ENCODE data around the gene ENTR1.

Gene ENTR1

GRCh38 chr9:136410500-136411287, at the start of gene ENTR1, which contains the start of gene PMPCA:
Gene ENTR1 (minus strand): TSS chr9:136410614. CDS start chr9:136410397, 217 bp downstream.
Gene PMPCA (plus strand): TSS chr9:136410658. CDS start chr9:136410669, 11 bp downstream.
- peak; percentile 98 for DNase-seq (ENCODE audit: low spot score)

GRCh38 chr9:136459425-136459824, 49.0 kb upstream of the ENTR1 start:
- DNase-seq (ENCODE audit: low spot score): no peak

- no peak for DNase-seq (ENCODE audit: low spot score)
Observed at GRCh38 chr9:136457326-136457725, 46.9 kb upstream of the ENTR1 start.

- DNase-seq (ENCODE audit: low spot score): no peak
Observed at GRCh38 chr9:136456258-136456657, 45.8 kb upstream of the ENTR1 start.

GRCh38 chr9:136455043-136456002, 44.9 kb upstream of the ENTR1 start:
- no peak for DNase-seq (ENCODE audit: low spot score)

GRCh38 chr9:136454026-136454796, 43.8 kb upstream of the ENTR1 start:
- DNase-seq (ENCODE audit: low spot score): no peak

GRCh38 chr9:136453326-136453725, 42.9 kb upstream of the ENTR1 start:
- DNase-seq (ENCODE audit: low spot score): no peak

GRCh38 chr9:136451221-136451877, 40.9 kb upstream of the ENTR1 start:
- no peak for DNase-seq (ENCODE audit: low spot score)

GRCh38 chr9:136448655-136449054, 38.2 kb upstream of the ENTR1 start:
- DNase-seq (ENCODE audit: low spot score): no peak

- DNase-seq (ENCODE audit: low spot score): no peak
Observed at GRCh38 chr9:136447173-136447778, 36.9 kb upstream of the ENTR1 start.

GRCh38 chr9:136445799-136446198, 35.4 kb upstream of the ENTR1 start:
- no peak for DNase-seq (ENCODE audit: low spot score)

- DNase-seq (ENCODE audit: low spot score): no peak
Observed at GRCh38 chr9:136444102-136444501, 33.7 kb upstream of the ENTR1 start.

- DNase-seq (ENCODE audit: low spot score): no peak
Observed at GRCh38 chr9:136443687-136444086, 33.3 kb upstream of the ENTR1 start.

GRCh38 chr9:136443087-136443486, 32.7 kb upstream of the ENTR1 start:
- DNase-seq (ENCODE audit: low spot score): no peak

GRCh38 chr9:136442265-136442664, 31.9 kb upstream of the ENTR1 start:
- no peak for DNase-seq (ENCODE audit: low spot score)

GRCh38 chr9:136441681-136442245, 31.3 kb upstream of the ENTR1 start:
- no peak for DNase-seq (ENCODE audit: low spot score)

GRCh38 chr9:136441191-136441680, 30.8 kb upstream of the ENTR1 start:
- DNase-seq (ENCODE audit: low spot score): no peak

GRCh38 chr9:136439481-136440408, 29.3 kb upstream of the ENTR1 start, which contains the start of gene INPP5E:
Gene INPP5E (minus strand): TSS chr9:136439845. CDS start chr9:136439419, 426 bp downstream.
- peak; percentile 80 for DNase-seq (ENCODE audit: low spot score)

Measured in COLO829 (cell line).